OCI-LY1 (cell line): ENCODE results near the gene LIAS.

Source experiments
- CTCF ChIP-seq: fragments of 200-600 bp; sonication (generic), shearing (Covaris generic); IDR thresholded peaks from 2 replicates; pipeline ENCODE4 v1.5.1; 2017; ENCODE audit warnings: mild to moderate bottlenecking, antibody characterized with exemption, low read length, moderate library complexity, mixed read lengths
- EZH2 ChIP-seq: fragments of 200-600 bp; sonication (generic), shearing (Covaris generic); IDR thresholded peaks from 2 replicates; pipeline ENCODE4 v1.8.0; 2017; ENCODE audit warnings: borderline replicate concordance, mixed run types, mild to moderate bottlenecking, antibody characterized with exemption, low read length, moderate library complexity, mixed read lengths

- no peak for TF ChIP-seq CTCF
- TF ChIP-seq EZH2: no peak
Measured at GRCh38 chr4:39427520-39428114, 31.2 kb upstream of the LIAS start.
